Suprapubic skin (tissue), 4 donors: ENCODE data around the gene NARS2.

Source experiments
- CTCF ChIP-seq, 2 donors: fragments of 200-600 bp in 1 of 2; fragments of 450-650 bp in 1 of 2; sonication (generic) in 1 of 2; IDR thresholded peaks; one replicate each; pipeline ENCODE4 v1.5.1; 2016 to 2019; ENCODE audit warnings: antibody characterized with exemption in 2 of 2, mild to moderate bottlenecking in 1 of 2, moderate library complexity in 1 of 2
- POLR2A ChIP-seq, 2 donors: fragments of 450-650 bp; IDR thresholded peaks; one replicate each; pipeline ENCODE4 v1.6.1; 2017; ENCODE audit warnings: antibody characterized with exemption in 2 of 2, mild to moderate bottlenecking in 2 of 2, moderate library complexity in 2 of 2
- POLR2AphosphoS5 ChIP-seq, 3 donors: sonication (generic); formaldehyde crosslinking; IDR thresholded peaks; one replicate each; pipeline ENCODE4 v1.6.1; 2017; ENCODE audit warnings: antibody characterized with exemption in 3 of 3

GRCh38 chr11:78492973-78493372, 81.7 kb downstream of the NARS2 start:
- no peak for TF ChIP-seq POLR2A (IDR thresholded peaks at IDR 0.05)
- no peak for TF ChIP-seq CTCF (IDR thresholded peaks at IDR 0.05)
- TF ChIP-seq POLR2AphosphoS5 (IDR thresholded peaks at IDR 0.05): no peak
